ENCODE results near the gene IL6ST. TPM values are rescaled to one million over a fixed set of nuclear protein-coding genes. Genes with fewer than 3 reads are reported as not detected.
"Not testable (repeated sequence)": the region's sequence is repeated elsewhere in the genome, so short reads cannot be mapped to it uniquely, and the experiment has no call there.

The IL6ST gene
- total and polyA plus RNA-seq, 10 of the 15 experiments (the other 5 are each of a cell fraction or from before 2014, with no cell fraction given): 1.5 to 139 (median 13.0) TPM

- ATAC-seq; H2AFZ ChIP-seq (ENCODE audit: control insufficient read depth, low read depth, low read length); H3K4me3 ChIP-seq; FAIRE-seq; DNase-seq (ENCODE audit: low read depth, low spot score); BruUV-seq (replicated peaks); H3K27ac ChIP-seq (ENCODE audit: control insufficient read depth, insufficient read depth); H3K36me3 ChIP-seq (ENCODE audit: control insufficient read depth in 2 of 2, insufficient read depth in 2 of 2, low read length in 1 of 2); in situ Hi-C loops (cut with MboI); H3K27me3 ChIP-seq (replicated peaks in 1 of 2; ENCODE audit: control insufficient read depth in 2 of 2, insufficient read depth in 2 of 2, low read length in 1 of 2); H4K20me1 ChIP-seq (ENCODE audit: control insufficient read depth, insufficient read depth); H3K9me3 ChIP-seq (replicated peaks; ENCODE audit: control insufficient read depth, insufficient read depth, low read length); H3K4me1 ChIP-seq (ENCODE audit: control insufficient read depth, insufficient read depth, low read length); H3K4me2 ChIP-seq (ENCODE audit: control insufficient read depth, insufficient read depth); H3K9ac ChIP-seq (ENCODE audit: control insufficient read depth, insufficient read depth, low read length): not testable (repeated sequence)
- POLR2A ChIA-PET: interaction anchor here (0.6 to 2.0 kb wide), 3 partner anchors 8 to 48 kb away, joined by 3 to 12 read pairs (median 3); no protein-coding TSS in a partner anchor
- CTCF ChIA-PET: interaction anchor here (0.9 kb wide), 1 partner anchor 18 kb away, joined by 3 read pairs; no protein-coding TSS in a partner anchor
- intact Hi-C loops (cut with micrococcal nuclease; ENCODE audit: unreplicated experiment): loop anchor here (10.0 kb wide), 1 partner anchor 276 kb away; no protein-coding TSS in a partner anchor
- RAD21 ChIA-PET (ENCODE audit: unreplicated experiment): interaction anchor here (0.6 to 11.5 kb wide), 8 partner anchors 8 to 283 kb away, joined by 3 to 79 read pairs (median 4); no protein-coding TSS in a partner anchor
- WGBS (ENCODE audit: insufficient coverage, insufficient replicate concordance, low lambda C conversion rate, missing lambda C conversion rate): over 99% methylated on average over 10 of the region's 10 CpGs
- peak; percentile 69; the same call in 1 of the 2 replicates for TF ChIP-seq ZBTB33 (IDR thresholded peaks at IDR 0.05)
- TF ChIP-seq ZNF217 (IDR thresholded peaks at IDR 0.05): peak; percentile 29; the same call in 1 of the 2 replicates
- peaks cover 86% of the 10 kb centered on the region for H3K79me2 ChIP-seq (ENCODE audit: control insufficient read depth, insufficient read depth, low read length)
- SMC1A ChIA-PET (ENCODE audit: uncharacterized antibody, unreplicated experiment): interaction anchor here (0.8 to 9.7 kb wide), 7 partner anchors 6 to 158 kb away, joined by 3 to 89 read pairs (median 8); no protein-coding TSS in a partner anchor
Observed at GRCh38 chr5:55988428-55988827, 6.3 kb downstream of the IL6ST start.

- FAIRE-seq (no peak), DNase-seq (ENCODE audit: low read depth, low spot score) (no peak), ATAC-seq (no peak)
- ChIA-PET SMC1A (ENCODE audit: uncharacterized antibody, unreplicated experiment) (interaction anchor here (1.0 to 9.9 kb wide), 15 partner anchors 5 to 213 kb away, joined by 3 to 89 read pairs (median 5); partner anchors contain the start of gene IL6ST), RAD21 (ENCODE audit: unreplicated experiment) (interaction anchor here (0.9 to 7.7 kb wide), 4 partner anchors 32 to 214 kb away, joined by 3 to 79 read pairs (median 3); no protein-coding TSS in a partner anchor), POLR2A (interaction anchor here (0.5 to 1.3 kb wide), 3 partner anchors 9 to 82 kb away, joined by 3 to 5 read pairs (median 3); no protein-coding TSS in a partner anchor), CTCF (interaction anchor here (0.5 to 10.0 kb wide), 6 partner anchors 9 to 214 kb away, joined by 3 to 122 read pairs (median 4); no protein-coding TSS in a partner anchor)
- H3K4me1 ChIP-seq (ENCODE audit: control insufficient read depth, insufficient read depth, low read length): no peaks in the 10 kb centered on the region; the same call in 1 of the 2 replicates
- H4K20me1 ChIP-seq (ENCODE audit: control insufficient read depth, insufficient read depth): no peaks in the 10 kb centered on the region
- H3K36me3 ChIP-seq (ENCODE audit: control insufficient read depth in 2 of 2, insufficient read depth in 2 of 2, low read length in 1 of 2): no peaks in the 10 kb centered on the region; a peak in 2 of 4 replicates
- no peak overlapping the region for H3K4me2 ChIP-seq (ENCODE audit: control insufficient read depth, insufficient read depth)
- H3K9me3 ChIP-seq (replicated peaks; ENCODE audit: control insufficient read depth, insufficient read depth, low read length): 0 out of 3 replicates have a peak, but pooled peaks cover 1% of the 10 kb centered on the region
- H3K4me3 ChIP-seq: 0 out of 2 replicates have a peak overlapping the region, but pooled peaks have one; percentile 4
- 59% methylated on average over 4 of the region's 4 CpGs for WGBS (ENCODE audit: insufficient coverage, insufficient replicate concordance, low lambda C conversion rate, missing lambda C conversion rate)
- no peak overlapping the region for H2AFZ ChIP-seq (ENCODE audit: control insufficient read depth, low read depth, low read length)
- BruUV-seq (replicated peaks): no TSS peak
- no peak overlapping the region for H3K27ac ChIP-seq (ENCODE audit: control insufficient read depth, insufficient read depth)
- intact Hi-C loops (cut with micrococcal nuclease; ENCODE audit: unreplicated experiment): loop anchor here (10.0 kb wide), 1 partner anchor 278 kb away; no protein-coding TSS in a partner anchor
- no peak overlapping the region for H3K9ac ChIP-seq (ENCODE audit: control insufficient read depth, insufficient read depth, low read length)
- TF ChIP-seq RB1 (IDR thresholded peaks at IDR 0.05; ENCODE audit: borderline replicate concordance) (no peak), LARP7 (IDR thresholded peaks at IDR 0.05) (no peak), JUNB (IDR thresholded peaks at IDR 0.05) (no peak)
- TF ChIP-seq, protein P1, sequence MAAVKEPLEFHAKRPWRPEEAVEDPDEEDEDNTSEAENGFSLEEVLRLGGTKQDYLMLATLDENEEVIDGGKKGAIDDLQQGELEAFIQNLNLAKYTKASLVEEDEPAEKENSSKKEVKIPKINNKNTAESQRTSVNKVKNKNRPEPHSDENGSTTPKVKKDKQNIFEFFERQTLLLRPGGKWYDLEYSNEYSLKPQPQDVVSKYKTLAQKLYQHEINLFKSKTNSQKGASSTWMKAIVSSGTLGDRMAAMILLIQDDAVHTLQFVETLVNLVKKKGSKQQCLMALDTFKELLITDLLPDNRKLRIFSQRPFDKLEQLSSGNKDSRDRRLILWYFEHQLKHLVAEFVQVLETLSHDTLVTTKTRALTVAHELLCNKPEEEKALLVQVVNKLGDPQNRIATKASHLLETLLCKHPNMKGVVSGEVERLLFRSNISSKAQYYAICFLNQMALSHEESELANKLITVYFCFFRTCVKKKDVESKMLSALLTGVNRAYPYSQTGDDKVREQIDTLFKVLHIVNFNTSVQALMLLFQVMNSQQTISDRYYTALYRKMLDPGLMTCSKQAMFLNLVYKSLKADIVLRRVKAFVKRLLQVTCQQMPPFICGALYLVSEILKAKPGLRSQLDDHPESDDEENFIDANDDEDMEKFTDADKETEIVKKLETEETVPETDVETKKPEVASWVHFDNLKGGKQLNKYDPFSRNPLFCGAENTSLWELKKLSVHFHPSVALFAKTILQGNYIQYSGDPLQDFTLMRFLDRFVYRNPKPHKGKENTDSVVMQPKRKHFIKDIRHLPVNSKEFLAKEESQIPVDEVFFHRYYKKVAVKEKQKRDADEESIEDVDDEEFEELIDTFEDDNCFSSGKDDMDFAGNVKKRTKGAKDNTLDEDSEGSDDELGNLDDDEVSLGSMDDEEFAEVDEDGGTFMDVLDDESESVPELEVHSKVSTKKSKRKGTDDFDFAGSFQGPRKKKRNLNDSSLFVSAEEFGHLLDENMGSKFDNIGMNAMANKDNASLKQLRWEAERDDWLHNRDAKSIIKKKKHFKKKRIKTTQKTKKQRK (IDR thresholded peaks at IDR 0.05; ENCODE audit: low read depth, low read length): no peak
- H3K79me2 ChIP-seq (ENCODE audit: control insufficient read depth, insufficient read depth, low read length): peaks cover 83% of the 10 kb centered on the region
- in situ Hi-C loops (cut with MboI): no loop called here
- no peaks in the 10 kb centered on the region for H3K27me3 ChIP-seq (replicated peaks in 1 of 2; ENCODE audit: control insufficient read depth in 2 of 2, insufficient read depth in 2 of 2, low read length in 1 of 2)
Observed at GRCh38 chr5:55986931-55987330, 7.8 kb downstream of the IL6ST start.
